ENCODE measurements around the gene TMSB15B. TPM values are rescaled to one million over a fixed set of nuclear protein-coding genes. Genes with fewer than 3 reads are reported as not detected.
"Not testable (repeated sequence)": the region's sequence is repeated elsewhere in the genome, so short reads cannot be mapped to it uniquely, and the experiment has no call there.

The TMSB15B gene
- total RNA-seq, 4 donors from 2014 or later, result 1.3 to 15.3 (median 9.4) TPM

DNA sequence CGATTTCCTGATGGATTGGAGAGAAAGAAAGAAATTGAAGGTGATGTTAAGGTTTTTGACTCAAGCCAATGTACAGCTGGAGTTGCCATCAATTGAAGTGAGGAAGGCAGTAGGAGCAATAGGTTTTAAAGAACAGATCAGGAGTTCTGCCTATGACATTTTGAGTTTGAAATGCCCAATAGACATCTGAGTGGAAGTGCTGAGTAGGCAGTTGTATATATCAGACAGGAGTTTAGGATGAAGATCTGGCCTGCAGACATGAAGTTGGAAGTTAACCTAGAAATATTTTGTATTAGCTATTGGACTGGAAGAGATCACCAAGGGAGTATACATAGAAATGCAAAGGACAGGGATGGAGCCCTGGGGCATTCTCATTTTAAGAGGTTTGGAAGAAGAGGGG, 12.9 kb upstream of the TMSB15B start:
- TF ChIP-seq, protein P1, sequence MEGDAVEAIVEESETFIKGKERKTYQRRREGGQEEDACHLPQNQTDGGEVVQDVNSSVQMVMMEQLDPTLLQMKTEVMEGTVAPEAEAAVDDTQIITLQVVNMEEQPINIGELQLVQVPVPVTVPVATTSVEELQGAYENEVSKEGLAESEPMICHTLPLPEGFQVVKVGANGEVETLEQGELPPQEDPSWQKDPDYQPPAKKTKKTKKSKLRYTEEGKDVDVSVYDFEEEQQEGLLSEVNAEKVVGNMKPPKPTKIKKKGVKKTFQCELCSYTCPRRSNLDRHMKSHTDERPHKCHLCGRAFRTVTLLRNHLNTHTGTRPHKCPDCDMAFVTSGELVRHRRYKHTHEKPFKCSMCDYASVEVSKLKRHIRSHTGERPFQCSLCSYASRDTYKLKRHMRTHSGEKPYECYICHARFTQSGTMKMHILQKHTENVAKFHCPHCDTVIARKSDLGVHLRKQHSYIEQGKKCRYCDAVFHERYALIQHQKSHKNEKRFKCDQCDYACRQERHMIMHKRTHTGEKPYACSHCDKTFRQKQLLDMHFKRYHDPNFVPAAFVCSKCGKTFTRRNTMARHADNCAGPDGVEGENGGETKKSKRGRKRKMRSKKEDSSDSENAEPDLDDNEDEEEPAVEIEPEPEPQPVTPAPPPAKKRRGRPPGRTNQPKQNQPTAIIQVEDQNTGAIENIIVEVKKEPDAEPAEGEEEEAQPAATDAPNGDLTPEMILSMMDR (IDR thresholded peaks at IDR 0.05), result no peak
- TF ChIP-seq POLR2A (IDR thresholded peaks at IDR 0.05), result no peak
- intact Hi-C loops (cut with DNase I; ENCODE audit: low total_unique reads), result no loop called here

DNA sequence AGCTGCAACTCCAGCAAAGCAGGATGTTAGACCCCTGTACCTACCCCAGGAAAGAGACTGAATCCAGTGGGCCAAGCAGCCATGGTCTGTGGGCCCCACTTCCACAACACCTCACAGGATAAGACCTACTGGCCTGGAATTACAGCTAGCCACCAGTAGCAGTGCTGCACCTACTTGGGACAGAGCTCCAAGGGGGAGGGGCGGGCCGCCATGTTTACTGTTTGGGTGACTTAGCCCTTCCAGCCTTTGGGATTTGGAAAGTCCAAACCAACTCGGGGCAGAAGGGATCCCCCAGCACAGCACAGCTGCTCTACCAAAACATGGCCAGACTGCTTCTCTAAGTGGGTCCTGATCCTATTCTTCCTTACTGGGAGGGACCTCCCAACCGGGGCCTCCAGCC, 9.1 kb upstream of the TMSB15B start:
- H3K27me3 ChIP-seq, result no peaks in the 10 kb centered on the region
- no peaks in the 10 kb centered on the region for H3K9me3 ChIP-seq
- no peak overlapping the region for H3K27ac ChIP-seq
- no peak overlapping the region for H3K4me3 ChIP-seq
- H3K36me3 ChIP-seq, result no peaks in the 10 kb centered on the region
- no peaks in the 10 kb centered on the region for H3K4me1 ChIP-seq
- intact Hi-C loops (cut with DNase I; ENCODE audit: low total_unique reads), result no loop called here
- TF ChIP-seq, protein P1 (IDR thresholded peaks at IDR 0.05), result no peak
- no peak for TF ChIP-seq POLR2A (IDR thresholded peaks at IDR 0.05)
- DNase-seq, result no peak

More for the DNA sequence above, 12.9 kb upstream of the TMSB15B start:
- Histone ChIP-seq H3K27me3 (no peaks in the 10 kb centered on the region), H3K4me3 (no peak overlapping the region), H3K4me1 (no peaks in the 10 kb centered on the region), H3K27ac (no peak overlapping the region), H3K36me3 (no peaks in the 10 kb centered on the region), H3K9me3 (no peaks in the 10 kb centered on the region)
- DNase-seq, result no peak

DNA sequence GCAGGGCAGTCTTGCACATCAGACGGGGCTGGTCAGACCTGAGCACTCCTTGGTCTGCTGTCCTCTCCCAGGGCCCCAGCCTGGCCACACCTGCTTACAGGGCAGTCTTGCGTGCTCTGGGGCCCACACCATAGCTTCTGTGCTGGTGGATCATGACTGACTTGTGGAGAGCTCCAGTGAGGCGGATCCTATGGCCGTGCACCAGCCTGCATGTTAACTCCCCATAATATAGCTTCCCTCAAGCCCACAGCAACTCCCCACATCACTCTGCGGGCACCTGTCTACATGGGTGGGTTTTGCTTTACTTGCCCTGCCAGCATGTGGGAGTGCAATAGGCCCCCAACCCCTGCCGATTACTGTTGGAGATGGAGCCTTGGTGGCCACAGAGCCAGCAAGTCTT, 8.2 kb upstream of the TMSB15B start:
- Histone ChIP-seq H3K27ac (no peak overlapping the region), H3K4me3 (no peak overlapping the region), H3K27me3 (no peaks in the 10 kb centered on the region), H3K4me1 (no peaks in the 10 kb centered on the region), H3K9me3 (no peaks in the 10 kb centered on the region), H3K36me3 (no peaks in the 10 kb centered on the region)
- TF ChIP-seq, protein P1 (IDR thresholded peaks at IDR 0.05), result no peak
- TF ChIP-seq POLR2A (IDR thresholded peaks at IDR 0.05), result no peak
- no peak for DNase-seq
- intact Hi-C loops (cut with DNase I; ENCODE audit: low total_unique reads), result no loop called here

DNA sequence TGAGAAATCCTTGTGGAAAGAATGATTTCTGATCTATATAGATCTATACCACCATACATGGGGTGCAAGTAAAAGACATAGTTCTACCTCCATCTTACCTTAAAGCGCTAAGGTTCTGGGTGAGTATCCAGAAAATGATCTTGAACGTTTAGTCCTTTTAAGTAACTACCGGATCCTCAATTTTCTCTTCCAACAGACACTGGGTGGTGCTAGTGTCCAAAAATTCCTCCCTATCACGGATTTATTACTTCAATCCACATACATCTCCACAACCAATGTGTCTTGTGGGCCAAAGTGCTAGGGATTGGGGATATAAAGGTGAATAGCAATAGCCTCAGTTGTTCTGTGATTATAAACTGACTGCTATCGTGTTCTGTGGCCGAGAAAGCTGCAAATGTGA, 1.8 kb upstream of the TMSB15B start:
- H3K9me3 ChIP-seq; H3K27me3 ChIP-seq; H3K4me1 ChIP-seq; DNase-seq; H3K27ac ChIP-seq; H3K36me3 ChIP-seq; intact Hi-C loops (cut with DNase I; ENCODE audit: low total_unique reads); H3K4me3 ChIP-seq: not testable (repeated sequence)

DNA sequence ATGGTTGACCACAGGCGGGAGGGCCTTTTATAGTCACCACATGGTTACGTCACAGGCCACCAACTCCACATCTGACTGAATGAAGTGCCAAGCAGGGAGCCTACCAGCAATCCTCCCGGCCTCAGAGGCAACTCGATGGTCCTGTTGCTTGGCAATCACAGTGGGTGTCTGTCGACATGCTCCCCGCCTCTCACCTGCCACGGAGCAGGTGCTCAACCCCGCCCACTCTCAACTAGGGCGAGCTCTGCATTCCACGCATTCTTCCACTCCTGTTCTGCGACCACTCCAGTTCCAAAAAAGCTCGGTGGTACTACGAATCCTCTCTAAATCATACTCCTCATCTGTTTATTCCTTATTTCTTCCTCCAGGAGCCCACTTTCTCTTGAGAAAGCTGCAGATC, 21.1 kb downstream of the TMSB15B start:
- DNase-seq; H3K4me1 ChIP-seq; H3K4me3 ChIP-seq; H3K27me3 ChIP-seq; intact Hi-C loops (cut with DNase I; ENCODE audit: low total_unique reads); H3K27ac ChIP-seq; H3K36me3 ChIP-seq; H3K9me3 ChIP-seq: not testable (repeated sequence)

DNA sequence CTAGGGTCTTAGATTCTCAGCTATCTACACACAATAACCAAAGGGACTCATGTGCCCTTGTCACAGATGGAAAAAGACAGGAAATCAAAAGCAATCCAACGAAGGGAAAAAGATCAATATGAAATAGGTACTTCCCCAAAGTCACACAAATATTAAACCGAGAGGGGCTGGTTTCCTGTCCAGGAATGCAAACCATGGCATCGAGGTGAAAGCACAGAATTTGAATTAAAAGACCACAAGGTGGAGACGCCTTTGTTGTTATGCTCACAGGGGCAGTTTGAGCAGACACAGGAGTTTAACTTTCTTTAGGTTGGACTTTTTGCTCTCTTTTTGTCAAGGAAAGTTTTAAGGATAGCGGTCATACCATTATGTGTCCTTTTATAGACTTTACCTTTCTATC, 36.8 kb downstream of the TMSB15B start:
- Histone ChIP-seq H3K36me3 (no peaks in the 10 kb centered on the region), H3K4me1 (no peaks in the 10 kb centered on the region), H3K27ac (no peak overlapping the region), H3K9me3 (no peaks in the 10 kb centered on the region), H3K4me3 (no peak overlapping the region), H3K27me3 (no peaks in the 10 kb centered on the region)
- DNase-seq, result no peak
- TF ChIP-seq, protein P1 (IDR thresholded peaks at IDR 0.05), result no peak
- TF ChIP-seq POLR2A (IDR thresholded peaks at IDR 0.05), result no peak
- intact Hi-C loops (cut with DNase I; ENCODE audit: low total_unique reads), result no loop called here

Data from uterus (tissue), 4 donors.